GM12892 (cell line): ENCODE measurements around the gene MESD.

Experiments used
- DNase-seq: peaks from one replicate; pipeline ENCODE4 v3.0.0; 2011; ENCODE audit not compliant: insufficient read length
- FAIRE-seq: peaks from 2 replicates; lab custom pipeline; 2011; peaks lifted over from hg19 to GRCh38; lab: Jason Lieb, UNC
- POLR2A ChIP-seq: IDR thresholded peaks from 2 replicates; pipeline ENCODE4 v1.6.1; 2011; ENCODE audit warnings: low read depth, low read length, control low read depth
- POLR2AphosphoS5 ChIP-seq: IDR thresholded peaks from 2 replicates; pipeline ENCODE4 v1.6.1; 2011; ENCODE audit warnings: low read depth, low read length, control low read depth
- TAF1 ChIP-seq: IDR thresholded peaks from 2 replicates; pipeline ENCODE4 v1.6.1; 2011; ENCODE audit warnings: low read depth, mild to moderate bottlenecking, control low read depth, low read length, borderline replicate concordance

The MESD gene

GRCh38 chr15:80950291-80951078 is 39.1 kb downstream of the MESD start:
- TF ChIP-seq POLR2A (no peak), TAF1 (no peak), POLR2AphosphoS5 (no peak)
- no peak for FAIRE-seq
- DNase-seq, result no peak

- TF ChIP-seq POLR2AphosphoS5 (no peak), POLR2A (no peak), TAF1 (no peak)
- FAIRE-seq, result no peak
- no peak for DNase-seq
Measured at GRCh38 chr15:80949756-80950155, 39.9 kb downstream of the MESD start.

- no peak for FAIRE-seq
- TF ChIP-seq TAF1, result no peak
- no peak for TF ChIP-seq POLR2A
- TF ChIP-seq POLR2AphosphoS5, result no peak
- DNase-seq, result no peak
Measured at GRCh38 chr15:80948651-80949292, 40.8 kb downstream of the MESD start.

GRCh38 chr15:80946576-80946975 is 43.0 kb downstream of the MESD start:
- DNase-seq (no peak), FAIRE-seq (no peak)
- TF ChIP-seq POLR2A (no peak), TAF1 (no peak), POLR2AphosphoS5 (no peak)

DNA sequence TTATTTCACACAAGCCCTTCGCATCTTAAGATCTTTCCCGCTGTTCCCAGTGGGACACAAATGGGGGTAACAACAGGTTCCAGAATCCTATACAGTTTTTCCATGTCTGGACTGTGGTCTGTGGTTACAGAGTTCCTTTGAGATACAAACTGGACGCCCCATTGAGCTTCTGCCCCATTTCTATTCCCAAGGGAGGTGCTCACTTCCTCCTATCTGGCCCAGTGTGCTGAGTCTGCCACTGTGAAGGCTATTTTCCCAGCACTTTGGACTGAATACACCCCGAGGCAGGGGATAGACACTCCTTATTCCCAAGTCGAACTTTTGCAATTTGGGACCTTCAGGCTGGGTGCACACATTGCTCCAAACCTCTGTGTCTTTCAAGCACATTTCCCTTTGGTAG is 44.0 kb downstream of the MESD start:
- no peak for DNase-seq
- no peak for FAIRE-seq
- TF ChIP-seq TAF1, result no peak
- no peak for TF ChIP-seq POLR2A
- TF ChIP-seq POLR2AphosphoS5, result no peak

GRCh38 chr15:80944818-80945217 is 44.8 kb downstream of the MESD start:
- no peak for DNase-seq
- no peak for FAIRE-seq
- TF ChIP-seq TAF1 (no peak), POLR2AphosphoS5 (no peak), POLR2A (no peak)

DNA sequence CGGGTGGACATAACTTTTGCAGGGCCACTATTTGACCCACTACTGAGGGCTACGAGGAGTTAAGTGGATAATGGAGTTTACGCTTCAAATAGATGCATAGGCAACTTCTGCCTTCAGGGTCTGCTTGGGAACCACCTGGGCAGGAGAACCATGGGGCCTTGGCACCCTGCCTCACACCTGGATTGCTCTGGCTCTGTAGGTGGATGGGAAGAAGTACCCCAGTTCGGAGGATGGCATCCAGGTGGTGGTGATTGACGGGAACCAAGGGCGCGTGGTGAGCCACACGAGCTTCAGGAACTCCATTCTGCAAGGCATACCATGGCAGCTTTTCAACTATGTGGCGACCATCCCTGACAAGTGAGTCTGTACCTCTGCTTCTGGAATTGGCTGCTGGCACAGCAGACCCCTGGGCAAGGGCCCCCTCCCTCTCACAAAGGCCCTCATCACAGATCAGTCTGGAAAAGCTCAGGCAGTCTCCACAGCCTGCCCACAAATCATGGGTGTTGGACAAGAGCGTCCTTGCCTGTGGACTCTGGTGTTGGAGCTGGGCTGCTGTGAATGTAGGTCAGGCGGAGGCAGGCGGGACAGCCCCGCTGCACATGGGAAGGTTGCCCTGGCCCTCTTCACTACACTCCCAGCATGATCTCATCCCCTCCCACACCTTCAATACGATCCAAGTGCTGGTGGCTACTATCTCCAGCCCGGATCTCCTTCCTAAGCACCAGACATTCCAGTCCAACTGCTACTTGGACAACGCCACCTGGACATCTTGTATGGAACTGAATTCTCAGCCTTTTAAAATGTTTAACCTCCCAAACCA is 46.7 kb downstream of the MESD start:
- TF ChIP-seq POLR2AphosphoS5, result no peak
- TF ChIP-seq TAF1, result no peak
- TF ChIP-seq POLR2A, result no peak
- no peak for DNase-seq

DNA sequence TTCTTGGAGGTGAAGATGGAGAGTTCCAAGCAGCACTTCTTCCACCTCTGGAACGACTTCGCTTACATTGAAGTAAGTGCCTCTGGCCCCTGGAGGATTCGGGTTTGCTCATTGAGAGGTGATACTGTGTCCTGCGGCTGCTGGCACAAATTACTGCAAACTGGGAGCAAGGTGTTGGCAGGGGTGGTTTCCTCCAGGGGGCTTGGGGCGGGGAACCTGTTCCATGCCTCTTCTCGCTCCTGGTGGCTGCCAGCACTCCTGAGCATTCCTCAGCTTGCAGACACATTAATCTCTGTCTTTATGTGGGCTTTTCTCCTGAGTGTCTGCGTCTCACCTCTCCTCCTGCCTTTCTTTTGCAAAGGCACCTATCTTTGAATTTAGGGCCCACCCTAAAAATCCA is 47.4 kb downstream of the MESD start:
- TF ChIP-seq POLR2A (no peak), TAF1 (no peak), POLR2AphosphoS5 (no peak)
- FAIRE-seq (no peak), DNase-seq (no peak)

More for the DNA sequence above, 46.7 kb downstream of the MESD start:
- FAIRE-seq, result no peak

DNA sequence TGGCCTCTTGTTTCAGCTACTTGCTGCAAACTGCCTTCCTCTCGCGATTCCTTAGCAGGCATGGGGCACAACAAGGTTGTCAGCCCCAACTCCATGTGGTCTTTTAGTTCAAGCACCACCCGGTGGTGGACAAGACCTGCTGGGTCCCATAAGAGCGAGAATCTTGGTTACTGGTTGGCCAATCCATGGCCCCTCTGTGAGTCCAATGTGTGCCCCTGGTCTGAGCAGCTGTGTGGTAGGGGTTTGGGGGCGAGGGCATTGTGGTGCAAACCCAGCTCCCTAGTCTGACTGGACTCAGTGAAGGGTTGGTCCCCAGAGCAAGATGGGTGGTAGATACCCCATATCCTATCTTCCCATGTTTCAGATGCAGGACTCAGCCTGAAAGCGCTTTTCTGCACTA is 48.8 kb downstream of the MESD start:
- no peak for FAIRE-seq
- no peak for DNase-seq
- no peak for TF ChIP-seq POLR2A
- TF ChIP-seq POLR2AphosphoS5, result no peak
- TF ChIP-seq TAF1, result no peak

DNA sequence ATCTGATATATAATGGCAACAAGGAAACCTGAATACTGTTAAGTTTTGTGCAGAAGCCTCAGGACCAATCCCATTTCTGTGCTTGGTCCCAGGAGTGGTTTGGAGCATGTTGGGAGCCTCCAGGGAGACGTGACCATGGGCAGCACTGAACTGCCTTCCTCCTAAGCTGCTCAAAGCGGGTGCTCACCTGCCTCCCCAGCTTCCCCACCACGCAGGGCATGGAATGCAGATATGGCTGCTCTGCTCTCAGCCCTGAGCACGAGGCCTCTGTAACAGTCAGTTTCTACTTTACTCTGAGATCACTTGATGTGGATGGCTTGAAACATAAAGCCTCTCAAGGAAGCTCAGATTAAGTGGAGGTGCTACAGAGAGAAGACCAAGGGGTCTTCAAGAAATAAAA is 49.3 kb downstream of the MESD start:
- FAIRE-seq (no peak), DNase-seq (no peak)
- TF ChIP-seq POLR2A (no peak), POLR2AphosphoS5 (no peak), TAF1 (no peak)

DNA sequence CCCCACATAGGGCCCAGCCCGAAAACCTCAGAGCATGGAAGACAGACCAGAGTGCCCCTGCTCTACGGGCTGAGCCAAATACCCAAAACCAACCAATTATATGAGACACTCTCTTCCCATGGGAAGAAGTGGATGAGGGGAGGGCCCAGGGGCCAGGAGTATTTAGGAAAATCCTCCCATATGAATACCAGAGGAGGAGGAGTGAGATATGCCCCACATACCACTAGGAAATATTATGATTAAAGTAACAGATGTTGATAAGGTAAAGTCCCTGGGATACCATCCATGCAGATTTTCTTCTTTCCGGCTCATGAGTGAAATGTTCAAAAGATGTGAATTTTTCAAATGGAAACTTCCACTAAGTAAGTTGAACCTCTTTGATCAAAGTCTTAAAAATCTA is 50.4 kb downstream of the MESD start:
- FAIRE-seq (no peak), DNase-seq (no peak)
- no peak for TF ChIP-seq POLR2AphosphoS5
- no peak for TF ChIP-seq TAF1
- TF ChIP-seq POLR2A, result no peak

DNA sequence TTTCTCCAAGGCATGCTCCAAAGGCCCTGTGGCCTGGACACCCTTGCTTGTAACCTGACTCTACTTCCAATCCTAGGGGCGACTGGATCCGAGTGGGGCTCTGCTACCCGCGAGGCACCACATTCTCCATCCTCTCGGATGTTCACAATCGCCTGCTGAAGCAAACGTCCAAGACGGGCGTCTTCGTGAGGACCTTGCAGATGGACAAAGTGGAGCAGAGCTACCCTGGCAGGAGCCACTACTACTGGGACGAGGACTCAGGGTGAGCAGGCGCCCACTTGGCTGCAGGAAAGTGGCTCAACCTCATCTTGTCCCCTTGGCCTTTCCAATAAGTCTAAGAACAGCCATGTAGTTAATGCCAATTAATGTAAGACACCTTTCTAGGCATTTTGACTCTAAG is 51.9 kb downstream of the MESD start:
- TF ChIP-seq POLR2A (no peak), TAF1 (no peak), POLR2AphosphoS5 (no peak)
- no peak for FAIRE-seq
- DNase-seq, result no peak
